ENCODE measurements around the gene LRP1B.

- TF ChIP-seq, protein P1, sequence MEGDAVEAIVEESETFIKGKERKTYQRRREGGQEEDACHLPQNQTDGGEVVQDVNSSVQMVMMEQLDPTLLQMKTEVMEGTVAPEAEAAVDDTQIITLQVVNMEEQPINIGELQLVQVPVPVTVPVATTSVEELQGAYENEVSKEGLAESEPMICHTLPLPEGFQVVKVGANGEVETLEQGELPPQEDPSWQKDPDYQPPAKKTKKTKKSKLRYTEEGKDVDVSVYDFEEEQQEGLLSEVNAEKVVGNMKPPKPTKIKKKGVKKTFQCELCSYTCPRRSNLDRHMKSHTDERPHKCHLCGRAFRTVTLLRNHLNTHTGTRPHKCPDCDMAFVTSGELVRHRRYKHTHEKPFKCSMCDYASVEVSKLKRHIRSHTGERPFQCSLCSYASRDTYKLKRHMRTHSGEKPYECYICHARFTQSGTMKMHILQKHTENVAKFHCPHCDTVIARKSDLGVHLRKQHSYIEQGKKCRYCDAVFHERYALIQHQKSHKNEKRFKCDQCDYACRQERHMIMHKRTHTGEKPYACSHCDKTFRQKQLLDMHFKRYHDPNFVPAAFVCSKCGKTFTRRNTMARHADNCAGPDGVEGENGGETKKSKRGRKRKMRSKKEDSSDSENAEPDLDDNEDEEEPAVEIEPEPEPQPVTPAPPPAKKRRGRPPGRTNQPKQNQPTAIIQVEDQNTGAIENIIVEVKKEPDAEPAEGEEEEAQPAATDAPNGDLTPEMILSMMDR (IDR thresholded peaks at IDR 0.05), result no peak
- no peak for TF ChIP-seq ZFX (IDR thresholded peaks at IDR 0.05; ENCODE audit: borderline replicate concordance)
Observed at GRCh38 chr2:140916410-140916809, 1214.4 kb downstream of the LRP1B start.
